Epithelial cell of esophagus (primary cell): ENCODE data around the gene SKOR1.

Experiments
- DNase-seq: peaks from one replicate; pipeline ENCODE4 v3.0.0; 2010; ENCODE audit warnings: low read depth
- H3K4me3 ChIP-seq: 2 replicates; pipeline ENCODE4 v1.5.1; 2011; ENCODE audit warnings: mild to moderate bottlenecking, low read length, control low read depth
- TF ChIP-seq, protein P1 (sequence below): IDR thresholded peaks from 2 replicates; pipeline ENCODE4 v1.5.1; 2011; ENCODE audit warnings: low read depth, mild to moderate bottlenecking, low read length, control low read depth, inconsistent platforms; ENCODE audit not compliant: insufficient read depth; ENCODE audit errors: missing control alignments

The SKOR1 gene

DNA sequence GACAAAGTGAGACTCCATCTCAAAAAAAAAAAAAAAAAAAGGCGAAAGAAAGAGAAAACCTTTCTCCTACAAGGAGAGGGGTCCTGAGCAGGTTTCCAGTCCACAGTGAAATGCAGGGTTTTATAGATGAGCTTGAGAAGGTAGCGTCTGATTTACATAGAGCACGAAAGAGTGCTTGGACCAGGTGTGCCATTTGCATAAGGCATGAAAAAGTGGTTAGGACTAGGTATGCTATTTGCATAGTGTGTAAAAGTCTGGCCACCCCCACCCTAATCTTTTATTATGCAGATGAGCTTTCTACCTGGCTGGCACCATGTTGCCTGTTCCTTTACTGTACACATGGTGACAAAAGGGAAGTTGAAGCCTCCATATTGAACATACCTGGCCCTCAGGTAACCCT is 28.1 kb downstream of the SKOR1 start:
- DNase-seq: no peak
- no peak overlapping the region for H3K4me3 ChIP-seq
- TF ChIP-seq, protein P1, sequence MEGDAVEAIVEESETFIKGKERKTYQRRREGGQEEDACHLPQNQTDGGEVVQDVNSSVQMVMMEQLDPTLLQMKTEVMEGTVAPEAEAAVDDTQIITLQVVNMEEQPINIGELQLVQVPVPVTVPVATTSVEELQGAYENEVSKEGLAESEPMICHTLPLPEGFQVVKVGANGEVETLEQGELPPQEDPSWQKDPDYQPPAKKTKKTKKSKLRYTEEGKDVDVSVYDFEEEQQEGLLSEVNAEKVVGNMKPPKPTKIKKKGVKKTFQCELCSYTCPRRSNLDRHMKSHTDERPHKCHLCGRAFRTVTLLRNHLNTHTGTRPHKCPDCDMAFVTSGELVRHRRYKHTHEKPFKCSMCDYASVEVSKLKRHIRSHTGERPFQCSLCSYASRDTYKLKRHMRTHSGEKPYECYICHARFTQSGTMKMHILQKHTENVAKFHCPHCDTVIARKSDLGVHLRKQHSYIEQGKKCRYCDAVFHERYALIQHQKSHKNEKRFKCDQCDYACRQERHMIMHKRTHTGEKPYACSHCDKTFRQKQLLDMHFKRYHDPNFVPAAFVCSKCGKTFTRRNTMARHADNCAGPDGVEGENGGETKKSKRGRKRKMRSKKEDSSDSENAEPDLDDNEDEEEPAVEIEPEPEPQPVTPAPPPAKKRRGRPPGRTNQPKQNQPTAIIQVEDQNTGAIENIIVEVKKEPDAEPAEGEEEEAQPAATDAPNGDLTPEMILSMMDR: no peak

DNA sequence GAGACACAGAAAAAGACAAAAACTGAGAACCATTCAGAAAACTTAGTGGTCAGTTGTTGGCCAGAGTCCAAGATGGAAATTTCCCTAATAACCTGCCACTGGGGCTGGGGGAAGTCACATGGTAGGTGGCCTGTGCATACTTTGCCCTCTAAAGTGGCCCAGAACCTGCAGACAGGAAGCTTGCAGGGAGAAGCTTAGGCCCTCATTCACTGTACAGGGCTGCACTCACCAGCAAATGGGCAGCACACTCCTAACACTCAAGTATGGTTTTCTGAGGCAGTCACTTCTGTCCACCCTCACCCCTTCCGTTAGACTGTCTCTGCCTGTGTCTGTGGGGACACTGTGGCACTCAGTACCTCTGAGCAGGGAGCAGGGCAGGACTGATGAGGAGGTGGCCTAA is 29.0 kb downstream of the SKOR1 start:
- TF ChIP-seq, protein P1: no peak

DNA sequence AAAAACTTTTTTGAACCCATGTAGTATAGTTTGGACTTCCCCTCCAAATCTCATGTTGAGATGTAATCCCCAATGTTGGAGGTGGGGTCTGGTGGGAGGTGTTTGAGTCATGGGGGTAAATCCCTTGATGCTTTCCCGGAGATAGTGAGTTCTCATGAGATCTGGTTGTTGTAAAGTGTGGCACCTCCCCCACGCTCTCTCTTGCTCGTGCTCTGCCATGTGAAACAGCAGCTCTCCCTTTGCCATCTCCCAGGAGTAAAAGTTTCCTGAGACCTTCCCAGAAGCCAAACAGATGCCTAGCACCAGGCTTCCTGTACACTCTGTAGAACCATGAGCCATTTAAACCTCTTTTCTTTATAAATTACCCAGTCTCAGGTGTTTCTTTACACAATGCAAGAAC is 30.5 kb downstream of the SKOR1 start:
- TF ChIP-seq, protein P1: no peak
- no peak for DNase-seq
- H3K4me3 ChIP-seq: no peak overlapping the region

More for the DNA sequence above, 29.0 kb downstream of the SKOR1 start:
- no peak for DNase-seq
- H3K4me3 ChIP-seq: no peak overlapping the region

DNA sequence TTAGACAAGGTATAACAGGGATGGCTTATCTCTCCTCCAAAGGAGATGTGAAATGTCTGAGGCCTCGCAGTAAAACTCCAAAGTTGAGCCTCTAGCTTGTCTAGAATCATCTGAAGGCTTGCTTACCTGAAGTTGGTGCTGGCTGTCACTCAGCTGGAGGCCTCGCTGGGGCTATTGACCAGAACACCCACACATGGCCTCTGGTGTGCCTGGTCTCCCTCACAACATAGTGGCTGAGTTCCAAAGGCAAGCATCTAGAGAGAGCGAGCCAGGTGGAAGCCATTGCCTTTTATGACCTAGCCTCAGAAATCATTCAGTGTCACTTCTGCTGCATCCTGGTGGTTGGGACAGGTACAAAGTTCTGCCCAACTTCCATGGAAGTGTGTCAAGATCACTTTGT is 31.9 kb downstream of the SKOR1 start:
- H3K4me3 ChIP-seq: no peak overlapping the region
- no peak for DNase-seq

DNA sequence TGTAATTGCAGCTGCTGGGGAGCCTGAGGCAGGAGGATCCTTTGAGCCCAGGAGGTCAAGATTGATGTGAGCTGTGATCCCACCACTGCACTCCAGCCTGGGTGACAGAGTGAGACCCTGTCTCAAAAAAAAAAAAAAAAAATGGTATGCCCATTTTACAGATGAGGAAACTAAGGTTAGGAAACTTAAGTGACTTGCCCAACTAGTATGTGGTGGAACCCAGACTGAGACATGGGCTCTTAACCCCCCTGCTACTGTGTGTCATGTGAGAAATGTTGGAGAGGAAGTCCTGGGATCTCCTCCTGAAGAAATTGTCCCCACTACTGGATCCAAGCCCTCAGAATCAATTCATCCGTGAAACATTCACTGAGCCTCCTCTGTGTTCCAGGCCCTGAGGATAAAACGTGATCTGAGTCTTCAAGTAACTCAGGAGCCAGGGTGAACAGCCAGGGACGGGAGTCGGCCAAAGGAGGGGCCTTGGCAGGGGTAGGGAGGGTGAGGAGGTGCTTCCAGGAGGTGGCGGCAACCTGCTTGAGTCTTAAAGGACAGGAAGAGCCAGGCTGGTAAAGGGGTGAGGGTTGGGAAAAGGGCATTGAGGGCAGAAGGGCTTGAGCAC is 34.1 kb downstream of the SKOR1 start:
- no peak for DNase-seq
- no peak overlapping the region for H3K4me3 ChIP-seq
- TF ChIP-seq, protein P1: no peak

More for the DNA sequence above, 31.9 kb downstream of the SKOR1 start:
- TF ChIP-seq, protein P1: no peak

DNA sequence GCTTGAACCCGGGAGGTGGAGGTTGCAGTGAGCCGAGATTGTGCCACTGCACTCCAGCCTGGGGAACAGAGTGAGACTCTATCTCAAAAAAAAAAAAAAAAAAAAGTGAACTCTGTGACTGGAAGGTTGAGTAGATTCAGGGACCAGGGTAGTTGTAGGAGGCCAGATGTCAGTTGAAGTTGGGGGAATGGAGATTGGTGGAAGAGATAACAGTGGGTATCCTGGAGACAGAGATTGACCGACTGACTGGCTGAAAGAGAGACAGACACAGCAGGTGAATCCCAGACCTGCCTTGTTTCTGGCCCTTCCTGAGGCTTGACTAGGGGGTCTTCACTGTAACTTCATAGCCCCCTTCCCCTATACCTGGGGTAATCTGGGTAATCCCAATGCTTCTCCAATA is 36.7 kb downstream of the SKOR1 start:
- TF ChIP-seq, protein P1: no peak
- H3K4me3 ChIP-seq: no peak overlapping the region
- no peak for DNase-seq
